ENCODE results near the gene DDA1. TPM values are rescaled to one million over a fixed set of nuclear protein-coding genes. Genes with fewer than 3 reads are reported as not detected.
A peak's percentile ranks its signal among the peaks of the same experiment; 100 is the strongest.

The DDA1 gene
- total and polyA plus RNA-seq, 9 of the 15 experiments (the other 6 are each of a cell fraction or from before 2014, with no cell fraction given), result 1.4 to 83.8 (median 33.8) TPM

DNA sequence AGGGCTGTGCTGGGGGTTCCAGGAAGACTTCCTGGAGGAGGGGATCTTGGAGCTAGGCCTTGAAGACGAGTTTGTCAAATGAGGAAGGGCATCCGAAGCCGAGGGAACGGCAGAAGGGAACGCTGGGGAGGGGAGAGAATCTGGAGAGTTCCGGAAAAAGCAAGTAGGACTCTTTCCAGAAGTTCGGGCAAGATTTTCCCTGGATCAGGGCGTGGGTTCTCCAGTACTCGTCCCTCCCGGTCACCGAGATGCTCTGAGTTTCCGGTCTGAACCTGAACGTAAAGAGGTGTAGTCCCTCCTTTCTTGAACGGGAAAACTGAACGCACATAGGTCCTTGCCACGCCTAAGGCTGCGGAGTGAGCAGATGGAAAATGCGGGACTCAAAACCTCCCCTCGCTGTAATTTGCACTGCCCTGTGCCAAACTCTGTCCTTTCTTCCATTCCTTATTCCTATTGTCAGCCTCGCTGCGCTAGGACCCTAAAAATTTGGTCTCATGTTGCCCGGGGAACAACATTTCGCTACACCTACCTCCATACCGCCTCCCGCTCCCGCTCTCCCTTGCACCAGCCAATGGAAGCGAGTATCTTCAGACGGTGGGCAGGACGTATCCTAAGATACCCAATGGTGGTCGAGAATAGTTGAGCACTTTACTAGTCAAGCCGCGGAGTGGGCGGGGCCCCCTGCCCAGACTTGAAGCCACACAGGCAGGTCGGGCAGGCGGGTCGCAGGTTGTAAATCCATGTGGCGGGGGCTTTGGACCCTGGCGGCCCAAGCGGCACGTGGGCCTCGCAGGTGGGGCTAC is 27.7 kb downstream of the DDA1 start, which contains the start of gene GTPBP3 (continued):
- TF ChIP-seq, protein P1, sequence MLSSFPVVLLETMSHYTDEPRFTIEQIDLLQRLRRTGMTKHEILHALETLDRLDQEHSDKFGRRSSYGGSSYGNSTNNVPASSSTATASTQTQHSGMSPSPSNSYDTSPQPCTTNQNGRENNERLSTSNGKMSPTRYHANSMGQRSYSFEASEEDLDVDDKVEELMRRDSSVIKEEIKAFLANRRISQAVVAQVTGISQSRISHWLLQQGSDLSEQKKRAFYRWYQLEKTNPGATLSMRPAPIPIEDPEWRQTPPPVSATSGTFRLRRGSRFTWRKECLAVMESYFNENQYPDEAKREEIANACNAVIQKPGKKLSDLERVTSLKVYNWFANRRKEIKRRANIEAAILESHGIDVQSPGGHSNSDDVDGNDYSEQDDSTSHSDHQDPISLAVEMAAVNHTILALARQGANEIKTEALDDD (IDR thresholded peaks at IDR 0.05), result peak; percentile 96
- TF ChIP-seq JUND (IDR thresholded peaks at IDR 0.05; ENCODE audit: borderline replicate concordance, low read depth, low read length), result peak; percentile 66; the same call in 1 of the 2 replicates
- peak; percentile 70; the same call in 2 of the 3 replicates for TF ChIP-seq JUND (tag; IDR thresholded peaks at IDR 0.05; ENCODE audit: borderline replicate concordance, low read depth, low read length)
- TF ChIP-seq ETV6 (IDR thresholded peaks at IDR 0.05; ENCODE audit: borderline replicate concordance in 1 of 2, low read depth in 2 of 2, low read length in 1 of 2), result no peak
- TF ChIP-seq ETV6 (CRISPR knock-in tag; IDR thresholded peaks at IDR 0.05; ENCODE audit: borderline replicate concordance), result peak; percentile 38; the same call in 1 of the 2 replicates
- TF ChIP-seq RCOR1 (IDR thresholded peaks at IDR 0.05; ENCODE audit: borderline replicate concordance in 1 of 2, low read depth in 2 of 2, low read length in 2 of 2), result peak in 1 of 2 experiments; percentile 82; a peak in 1 of 4 replicates
- TF ChIP-seq, protein P2, sequence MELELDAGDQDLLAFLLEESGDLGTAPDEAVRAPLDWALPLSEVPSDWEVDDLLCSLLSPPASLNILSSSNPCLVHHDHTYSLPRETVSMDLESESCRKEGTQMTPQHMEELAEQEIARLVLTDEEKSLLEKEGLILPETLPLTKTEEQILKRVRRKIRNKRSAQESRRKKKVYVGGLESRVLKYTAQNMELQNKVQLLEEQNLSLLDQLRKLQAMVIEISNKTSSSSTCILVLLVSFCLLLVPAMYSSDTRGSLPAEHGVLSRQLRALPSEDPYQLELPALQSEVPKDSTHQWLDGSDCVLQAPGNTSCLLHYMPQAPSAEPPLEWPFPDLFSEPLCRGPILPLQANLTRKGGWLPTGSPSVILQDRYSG (tag; conservative IDR thresholded peaks at IDR 0.05; ENCODE audit: low read depth), result no peak; the same call in 1 of the 2 replicates
- TF ChIP-seq ZNF121 (CRISPR knock-in tag; conservative IDR thresholded peaks at IDR 0.05), result no peak
- no peak; the same call in 1 of the 2 replicates for TF ChIP-seq ZBED1 (IDR thresholded peaks at IDR 0.05)
- peak; percentile 31; the same call in 1 of the 2 replicates for TF ChIP-seq MTA1 (IDR thresholded peaks at IDR 0.05; ENCODE audit: borderline replicate concordance)
- no peak for TF ChIP-seq TFAM (CRISPR knock-in tag; conservative IDR thresholded peaks at IDR 0.05)
- no peak for TF ChIP-seq CEBPB (tag; IDR thresholded peaks at IDR 0.05)
- TF ChIP-seq, protein P3, sequence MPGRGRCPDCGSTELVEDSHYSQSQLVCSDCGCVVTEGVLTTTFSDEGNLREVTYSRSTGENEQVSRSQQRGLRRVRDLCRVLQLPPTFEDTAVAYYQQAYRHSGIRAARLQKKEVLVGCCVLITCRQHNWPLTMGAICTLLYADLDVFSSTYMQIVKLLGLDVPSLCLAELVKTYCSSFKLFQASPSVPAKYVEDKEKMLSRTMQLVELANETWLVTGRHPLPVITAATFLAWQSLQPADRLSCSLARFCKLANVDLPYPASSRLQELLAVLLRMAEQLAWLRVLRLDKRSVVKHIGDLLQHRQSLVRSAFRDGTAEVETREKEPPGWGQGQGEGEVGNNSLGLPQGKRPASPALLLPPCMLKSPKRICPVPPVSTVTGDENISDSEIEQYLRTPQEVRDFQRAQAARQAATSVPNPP (IDR thresholded peaks at IDR 0.05; ENCODE audit: borderline replicate concordance, insufficient read depth, insufficient read length), result no peak
- TF ChIP-seq ZNF347 (CRISPR knock-in tag; IDR thresholded peaks at IDR 0.05; ENCODE audit: low read depth), result no peak
- no peak; the same call in 1 of the 2 replicates for TF ChIP-seq MAFF (IDR thresholded peaks at IDR 0.05; ENCODE audit: low read length)
- no peak for TF ChIP-seq MED1 (CRISPR knock-in tag; IDR thresholded peaks at IDR 0.05; ENCODE audit: borderline replicate concordance)
- TF ChIP-seq HOMEZ (CRISPR knock-in tag; IDR thresholded peaks at IDR 0.05), result no peak
- no peak for TF ChIP-seq ZNF41 (CRISPR knock-in tag; conservative IDR thresholded peaks at IDR 0.05)
- TF ChIP-seq TCF3 (CRISPR knock-in tag; IDR thresholded peaks at IDR 0.05), result 0 out of 2 replicates have a peak, but pooled peaks have one; percentile 3
- TF ChIP-seq SIN3A (IDR thresholded peaks at IDR 0.05; ENCODE audit: borderline replicate concordance in 2 of 2, control insufficient read depth in 1 of 2, low read depth in 2 of 2, low read length in 2 of 2), result peak; percentile 65; a peak in 3 of 4 replicates
- TF ChIP-seq CCAR2 (IDR thresholded peaks at IDR 0.05; ENCODE audit: low read depth, low read length), result no peak
- no peak for TF ChIP-seq POLR3A (IDR thresholded peaks at IDR 0.05; ENCODE audit: borderline replicate concordance, extremely low read depth, insufficient read depth, insufficient read length)
- TF ChIP-seq PCBP2 (IDR thresholded peaks at IDR 0.05; ENCODE audit: low read depth, low read length, poor library complexity, severe bottlenecking), result no peak

Measured in K562 (cell line).